ENCODE results near the gene TMEM175.

DNA sequence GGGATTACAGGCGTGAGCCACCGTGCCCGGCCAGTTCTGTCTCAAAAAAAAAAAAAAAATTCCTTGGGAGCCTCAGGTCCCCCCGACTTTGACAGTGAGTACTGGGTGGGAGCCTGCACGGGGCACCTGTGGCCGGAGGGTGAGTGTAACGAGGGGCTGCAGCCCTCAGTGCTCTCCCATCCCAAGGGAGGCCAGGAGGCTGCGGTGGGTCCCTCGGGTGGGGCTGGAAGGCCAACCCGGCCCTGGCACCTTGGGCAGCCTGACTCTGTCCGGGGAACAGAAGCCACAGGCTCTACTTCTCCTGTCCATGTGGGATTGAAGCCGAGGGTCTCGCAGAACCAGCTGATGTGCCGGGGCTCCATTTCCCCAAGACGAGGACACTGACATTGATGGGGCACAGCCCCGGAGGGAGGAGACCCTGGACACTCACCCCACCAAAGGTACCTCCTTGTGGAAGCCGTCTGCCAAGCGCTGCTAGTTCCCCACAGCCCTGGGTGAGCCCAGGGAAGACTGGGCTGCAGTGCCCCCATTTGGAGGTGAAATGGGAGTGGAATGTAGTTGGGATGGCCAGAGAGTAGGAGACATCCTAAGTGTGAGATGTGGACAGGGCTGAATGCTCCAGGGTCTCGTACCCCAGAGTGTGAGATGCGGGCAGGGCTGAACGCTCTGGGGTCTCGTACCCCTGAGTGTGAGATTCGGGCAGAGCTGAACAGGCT lies 63.2 kb downstream of the TMEM175 start:
- TF ChIP-seq POLR2A (IDR thresholded peaks at IDR 0.05; ENCODE audit: low read depth, low read length): no peak
- TF ChIP-seq, protein P1, sequence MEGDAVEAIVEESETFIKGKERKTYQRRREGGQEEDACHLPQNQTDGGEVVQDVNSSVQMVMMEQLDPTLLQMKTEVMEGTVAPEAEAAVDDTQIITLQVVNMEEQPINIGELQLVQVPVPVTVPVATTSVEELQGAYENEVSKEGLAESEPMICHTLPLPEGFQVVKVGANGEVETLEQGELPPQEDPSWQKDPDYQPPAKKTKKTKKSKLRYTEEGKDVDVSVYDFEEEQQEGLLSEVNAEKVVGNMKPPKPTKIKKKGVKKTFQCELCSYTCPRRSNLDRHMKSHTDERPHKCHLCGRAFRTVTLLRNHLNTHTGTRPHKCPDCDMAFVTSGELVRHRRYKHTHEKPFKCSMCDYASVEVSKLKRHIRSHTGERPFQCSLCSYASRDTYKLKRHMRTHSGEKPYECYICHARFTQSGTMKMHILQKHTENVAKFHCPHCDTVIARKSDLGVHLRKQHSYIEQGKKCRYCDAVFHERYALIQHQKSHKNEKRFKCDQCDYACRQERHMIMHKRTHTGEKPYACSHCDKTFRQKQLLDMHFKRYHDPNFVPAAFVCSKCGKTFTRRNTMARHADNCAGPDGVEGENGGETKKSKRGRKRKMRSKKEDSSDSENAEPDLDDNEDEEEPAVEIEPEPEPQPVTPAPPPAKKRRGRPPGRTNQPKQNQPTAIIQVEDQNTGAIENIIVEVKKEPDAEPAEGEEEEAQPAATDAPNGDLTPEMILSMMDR (conservative IDR thresholded peaks at IDR 0.05; ENCODE audit: low read depth, low read length): 0 out of 2 replicates have a peak, but pooled peaks have one; percentile 3
- TF ChIP-seq RFX5 (IDR thresholded peaks at IDR 0.05; ENCODE audit: low read depth, low read length): no peak
- TF ChIP-seq MXI1 (IDR thresholded peaks at IDR 0.05; ENCODE audit: borderline replicate concordance, low read depth, low read length): no peak
- no peak for TF ChIP-seq MAZ (IDR thresholded peaks at IDR 0.05; ENCODE audit: borderline replicate concordance, low read depth, low read length)
